Measurements from ENCODE around the gene PDF. TPM values are rescaled to one million over a fixed set of nuclear protein-coding genes. Genes with fewer than 3 reads are reported as not detected.

Gene PDF
- polyA plus RNA-seq, 12 donors: 1.6 to 4.1 (median 2.7) TPM; not detected in 2

DNA sequence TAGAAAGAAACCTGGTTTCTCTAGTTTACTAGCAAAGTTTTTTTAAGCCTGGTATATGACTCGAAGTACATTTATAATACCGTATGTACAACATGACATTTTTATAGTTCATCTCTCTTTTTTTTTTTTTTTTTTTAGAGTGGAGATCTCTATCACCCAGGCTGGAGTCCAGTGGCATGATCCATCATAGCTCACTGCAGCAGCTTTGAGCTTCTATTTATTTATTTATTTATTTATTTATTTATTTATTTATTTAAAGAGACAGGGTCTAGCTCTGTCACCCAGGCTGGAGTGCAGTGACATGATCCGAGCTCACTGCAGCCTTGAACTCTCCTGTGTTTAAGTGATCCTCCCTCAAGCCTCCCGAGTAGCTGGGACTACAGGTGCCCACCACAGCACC, 45.1 kb downstream of the PDF start:
- DNase-seq: no peak

DNA sequence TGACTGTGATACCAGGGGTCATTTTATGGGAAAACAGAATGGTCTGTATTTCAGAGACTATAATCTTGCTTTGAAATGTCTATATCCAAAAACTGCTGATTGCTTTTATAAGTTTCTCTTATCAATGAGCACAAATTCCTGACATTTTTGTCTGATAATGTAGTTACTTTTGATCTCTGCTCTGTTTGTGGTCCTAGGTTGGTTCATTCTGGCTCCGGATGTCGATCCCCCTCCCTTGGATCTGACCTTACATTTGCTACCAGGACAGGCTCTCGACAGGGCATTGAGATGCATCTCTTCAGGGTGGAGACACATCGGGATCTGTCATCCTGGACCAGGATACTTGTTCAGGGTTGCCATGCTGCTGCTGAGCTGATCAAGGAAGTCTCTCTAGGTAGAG, 46.5 kb downstream of the PDF start:
- DNase-seq: no peak

- peak; percentile 23 for DNase-seq
Measured at GRCh38 chr16:69277413-69277812, 53.0 kb downstream of the PDF start.

Other genes with a start within 250 kb of the PDF start
- 1 to 10 TPM in 10 of 12 donors, not detected in 2; 1.6 to 5.7 (median 2.4) TPM for gene HAS3, start 224.9 kb downstream of the PDF start, polyA plus RNA-seq (ENCODE audit: insufficient read length in 12 of 12)
- 10 to 100 TPM in 11 of 12 donors, not detected in 1; 45.7 to 94.2 (median 70.8) TPM for gene CHTF8, start 198.0 kb downstream of the PDF start, polyA plus RNA-seq (ENCODE audit: insufficient read length in 12 of 12)
- 10 to 100 TPM in 11 of 12 donors, not detected in 1; 22.7 to 40.0 (median 35.3) TPM for gene UTP4, start 197.9 kb downstream of the PDF start, polyA plus RNA-seq (ENCODE audit: insufficient read length in 12 of 12)
- 10 to 100 TPM; 12.9 to 70.0 (median 17.4) TPM for gene SNTB2, start 143.4 kb downstream of the PDF start, polyA plus RNA-seq (ENCODE audit: insufficient read length in 12 of 12)
- 10 to 100 TPM in 11 of 12 donors, not detected in 1; 32.1 to 53.3 (median 35.2) TPM for gene VPS4A, start 19.2 kb downstream of the PDF start, polyA plus RNA-seq (ENCODE audit: insufficient read length in 12 of 12)
- 10 to 100 TPM in 11 of 12 donors, not detected in 1; 18.5 to 26.9 (median 22.5) TPM for gene COG8, start 9.0 kb upstream of the PDF start, polyA plus RNA-seq (ENCODE audit: insufficient read length in 12 of 12)
- gene NIP7, start 9.2 kb upstream of the PDF start, polyA plus RNA-seq (ENCODE audit: insufficient read length in 12 of 12): 10 to 100 TPM in 11 of 12 donors, not detected in 1; 15.9 to 34.5 (median 26.2) TPM
- 1 to 10 TPM in 9 of 12 donors, under 1 TPM in 1, not detected in 2; 0.90 to 2.2 (median 1.4) TPM for gene TMED6, start 21.2 kb upstream of the PDF start, polyA plus RNA-seq (ENCODE audit: insufficient read length in 12 of 12)
- gene TERF2, start 55.4 kb upstream of the PDF start, polyA plus RNA-seq (ENCODE audit: insufficient read length in 12 of 12): 10 to 100 TPM in 11 of 12 donors, not detected in 1; 13.6 to 50.9 (median 29.8) TPM
- gene CYB5B, start 94.0 kb upstream of the PDF start, polyA plus RNA-seq (ENCODE audit: insufficient read length in 12 of 12): 10 to 100 TPM in 11 of 12 donors, not detected in 1; 51.2 to 83.8 (median 68.1) TPM
- gene NFAT5, start 235.4 kb upstream of the PDF start, polyA plus RNA-seq (ENCODE audit: insufficient read length in 12 of 12): 10 to 100 TPM in 11 of 12 donors, not detected in 1; 13.4 to 36.2 (median 17.9) TPM

Data from muscle of arm (tissue), 12 donors.